Transverse colon (tissue), 3 donors: ENCODE data around the gene GFRA4.

Experiments
- POLR2A ChIP-seq: fragments of 450-650 bp; IDR thresholded peaks from one replicate; pipeline ENCODE4 v1.6.1; 2016; ENCODE audit warnings: antibody characterized with exemption, mild to moderate bottlenecking, moderate library complexity
- TF ChIP-seq, protein P1 (sequence below), 5 experiments: fragments of 200-600 bp in 3 of 5; fragments of 450-650 bp in 2 of 5; sonication (generic) in 3 of 5; IDR thresholded peaks; 1 replicate in 2 of 5; 2 replicates in 3 of 5; pipeline ENCODE4 v1.5.1; 2016 to 2017; ENCODE audit warnings: antibody characterized with exemption in 5 of 5, inconsistent platforms in 3 of 5, mild to moderate bottlenecking in 2 of 5, moderate library complexity in 1 of 5

DNA sequence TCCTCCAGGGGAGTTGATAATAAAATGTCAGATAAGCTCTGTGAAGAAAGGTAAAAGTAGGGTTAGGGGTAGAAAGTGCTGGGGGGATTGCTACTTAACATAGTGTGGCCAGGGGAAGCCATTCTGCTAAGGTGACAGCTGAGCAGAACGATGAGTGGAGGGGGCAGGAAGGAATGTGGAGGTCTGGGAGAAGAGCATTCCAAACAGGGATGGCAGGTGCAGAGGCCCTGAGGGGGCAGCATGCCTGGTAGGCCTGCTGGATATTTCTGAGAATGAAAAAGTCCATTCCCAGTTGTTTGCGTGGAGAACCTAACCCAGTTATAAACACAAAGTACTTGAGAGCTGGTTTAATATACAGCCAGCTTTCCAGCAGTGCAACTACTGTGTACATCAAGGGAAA is 9.3 kb downstream of the GFRA4 start:
- TF ChIP-seq POLR2A, result no peak
- TF ChIP-seq, protein P1, sequence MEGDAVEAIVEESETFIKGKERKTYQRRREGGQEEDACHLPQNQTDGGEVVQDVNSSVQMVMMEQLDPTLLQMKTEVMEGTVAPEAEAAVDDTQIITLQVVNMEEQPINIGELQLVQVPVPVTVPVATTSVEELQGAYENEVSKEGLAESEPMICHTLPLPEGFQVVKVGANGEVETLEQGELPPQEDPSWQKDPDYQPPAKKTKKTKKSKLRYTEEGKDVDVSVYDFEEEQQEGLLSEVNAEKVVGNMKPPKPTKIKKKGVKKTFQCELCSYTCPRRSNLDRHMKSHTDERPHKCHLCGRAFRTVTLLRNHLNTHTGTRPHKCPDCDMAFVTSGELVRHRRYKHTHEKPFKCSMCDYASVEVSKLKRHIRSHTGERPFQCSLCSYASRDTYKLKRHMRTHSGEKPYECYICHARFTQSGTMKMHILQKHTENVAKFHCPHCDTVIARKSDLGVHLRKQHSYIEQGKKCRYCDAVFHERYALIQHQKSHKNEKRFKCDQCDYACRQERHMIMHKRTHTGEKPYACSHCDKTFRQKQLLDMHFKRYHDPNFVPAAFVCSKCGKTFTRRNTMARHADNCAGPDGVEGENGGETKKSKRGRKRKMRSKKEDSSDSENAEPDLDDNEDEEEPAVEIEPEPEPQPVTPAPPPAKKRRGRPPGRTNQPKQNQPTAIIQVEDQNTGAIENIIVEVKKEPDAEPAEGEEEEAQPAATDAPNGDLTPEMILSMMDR (IDR thresholded peaks at IDR 0.05), result no peak
